ENCODE measurements around the gene GSTA1. TPM values are rescaled to one million over a fixed set of nuclear protein-coding genes. Genes with fewer than 3 reads are reported as not detected.
"Not testable (repeated sequence)": the region's sequence is repeated elsewhere in the genome, so short reads cannot be mapped to it uniquely, and the experiment has no call there.

Gene GSTA1
- total RNA-seq, 1 donor from 2014 or later, result not detected

GRCh38 chr6:52808660-52809059 lies 5.0 kb upstream of the GSTA1 start:
- DNase-seq (ENCODE audit: low spot score), result no peak

GRCh38 chr6:52802806-52803205 lies 810 bp downstream of the GSTA1 start:
- DNase-seq (ENCODE audit: low spot score), result no peak

GRCh38 chr6:52801188-52801841 lies 2.3 kb downstream of the GSTA1 start:
- DNase-seq (ENCODE audit: low spot score), result no peak

- DNase-seq (ENCODE audit: low spot score), result not testable (repeated sequence)
These were observed 4.3 kb downstream of the GSTA1 start for GRCh38 chr6:52799272-52799671.

- not testable (repeated sequence) for DNase-seq (ENCODE audit: low spot score)
These were observed 9.2 kb downstream of the GSTA1 start for GRCh38 chr6:52794366-52794765.

GRCh38 chr6:52790861-52791260 lies 12.8 kb downstream of the GSTA1 start:
- DNase-seq (ENCODE audit: low spot score), result no peak

- not testable (repeated sequence) for DNase-seq (ENCODE audit: low spot score)
These were observed 14.0 kb downstream of the GSTA1 start for GRCh38 chr6:52789658-52790057.

GRCh38 chr6:52788478-52788877 lies 15.1 kb downstream of the GSTA1 start:
- no peak for DNase-seq (ENCODE audit: low spot score)

- DNase-seq (ENCODE audit: low spot score), result no peak
These were observed 15.7 kb downstream of the GSTA1 start for GRCh38 chr6:52787917-52788316.

- no peak for DNase-seq (ENCODE audit: low spot score)
These were observed 17.2 kb downstream of the GSTA1 start for GRCh38 chr6:52786249-52786956.

- DNase-seq (ENCODE audit: low spot score), result not testable (repeated sequence)
These were observed 20.8 kb downstream of the GSTA1 start for GRCh38 chr6:52782696-52783274.

- DNase-seq (ENCODE audit: low spot score), result not testable (repeated sequence)
These were observed 21.4 kb downstream of the GSTA1 start for GRCh38 chr6:52782209-52782608.

GRCh38 chr6:52779237-52779636 lies 24.4 kb downstream of the GSTA1 start:
- no peak for DNase-seq (ENCODE audit: low spot score)

- DNase-seq (ENCODE audit: low spot score), result not testable (repeated sequence)
These were observed 26.8 kb downstream of the GSTA1 start for GRCh38 chr6:52776711-52777351.

- not testable (repeated sequence) for DNase-seq (ENCODE audit: low spot score)
These were observed 34.2 kb downstream of the GSTA1 start for GRCh38 chr6:52769399-52769798.

GRCh38 chr6:52767658-52768057 lies 36.0 kb downstream of the GSTA1 start:
- DNase-seq (ENCODE audit: low spot score), result not testable (repeated sequence)

GRCh38 chr6:52763322-52763916 lies 40.2 kb downstream of the GSTA1 start, which contains the start of gene GSTA2:
GSTA2 (minus strand) TSS chr6:52763475; CDS start chr6:52757947, 5,528 bp downstream.
- DNase-seq (ENCODE audit: low spot score), result not testable (repeated sequence)

- DNase-seq (ENCODE audit: low spot score), result not testable (repeated sequence)
These were observed 41.7 kb downstream of the GSTA1 start for GRCh38 chr6:52761673-52762491.

GRCh38 chr6:52760105-52760765 lies 43.4 kb downstream of the GSTA1 start:
- no peak for DNase-seq (ENCODE audit: low spot score)

GRCh38 chr6:52759085-52759484 lies 44.5 kb downstream of the GSTA1 start:
- DNase-seq (ENCODE audit: low spot score), result no peak
